Activated T-cell treated with anti-CD3 and anti-CD28 coated beads, Interleukin-2, amount 50 U/mL, for 4 hours (primary cell): ENCODE results near the gene FGF4. TPM values are rescaled to one million over a fixed set of nuclear protein-coding genes. Genes with fewer than 3 reads are reported as not detected.

Experiments
- ATAC-seq, 2 donors: fragments of 200-7000 bp; cut with Tn5 transposase; one replicate each; pipeline ENCODE4 v1.10.0; 2021
- DNase-seq: peaks from one replicate; pipeline ENCODE4 v3.0.0-alpha.2; 2020
- H3K27me3 Mint-ChIP-seq: one replicate; pipeline ENCODE4 v1.8.0; 2021; ENCODE audit warnings: low read depth, mixed read lengths
- H3K36me3 Mint-ChIP-seq: one replicate; pipeline ENCODE4 v1.8.0; 2022; ENCODE audit warnings: mixed read lengths; ENCODE audit not compliant: insufficient read depth
- H3K4me1 Mint-ChIP-seq: one replicate; pipeline ENCODE4 v1.8.0; 2021; ENCODE audit warnings: low read depth, mixed read lengths
- H3K4me3 Mint-ChIP-seq: one replicate; pipeline ENCODE4 v1.8.0; 2021; ENCODE audit warnings: mild to moderate bottlenecking, moderate library complexity, mixed read lengths
- H3K9me3 Mint-ChIP-seq: one replicate; pipeline ENCODE4 v1.8.0; 2021; ENCODE audit warnings: mixed read lengths
- total RNA-seq, 3 donors: library from RNA; stranded (reverse); gene quantifications; one replicate each; pipeline ENCODE4 v1.2.1, GENCODE V29; 2021

FGF4 gene
- total RNA-seq, 3 donors from 2014 or later: not detected

GRCh38 chr11:69732910-69733309, 42.2 kb downstream of the FGF4 start:
- no peak for ATAC-seq
- H3K36me3 Mint-ChIP-seq: no peaks in the 10 kb centered on the region
- H3K27me3 Mint-ChIP-seq: peaks cover 43% of the 10 kb centered on the region
- no peak for DNase-seq
- no peak overlapping the region for H3K4me3 Mint-ChIP-seq
- peaks cover 9% of the 10 kb centered on the region for H3K9me3 Mint-ChIP-seq
- no peaks in the 10 kb centered on the region for H3K4me1 Mint-ChIP-seq

GRCh38 chr11:69731110-69731509, 44.0 kb downstream of the FGF4 start:
- Mint-ChIP-seq H3K27me3 (peaks cover 59% of the 10 kb centered on the region), H3K4me1 (no peaks in the 10 kb centered on the region), H3K36me3 (no peaks in the 10 kb centered on the region), H3K4me3 (no peak overlapping the region), H3K9me3 (peaks cover 9% of the 10 kb centered on the region)
- DNase-seq (no peak), ATAC-seq (no peak)

DNA sequence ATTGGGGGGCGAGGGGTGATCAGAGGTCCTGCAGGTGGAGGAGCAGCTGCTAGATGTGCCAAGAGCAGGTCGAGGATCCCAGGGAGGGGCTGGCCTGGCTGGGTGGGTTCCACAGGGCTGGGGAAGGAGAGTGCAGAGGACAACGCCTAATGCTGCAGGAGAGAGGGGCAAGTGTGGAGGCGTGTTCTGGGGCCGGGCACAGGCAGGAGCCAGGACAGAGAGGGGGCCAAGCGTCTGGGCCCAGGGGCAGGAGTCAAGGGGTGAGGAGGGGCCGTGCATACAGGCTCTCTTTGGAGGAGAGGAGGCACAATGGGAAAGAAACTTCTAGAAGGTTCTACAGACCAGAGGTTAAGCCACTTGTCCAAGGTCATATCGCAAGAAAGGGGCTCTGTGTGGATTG, 44.6 kb downstream of the FGF4 start:
- Mint-ChIP-seq H3K36me3 (no peaks in the 10 kb centered on the region), H3K4me3 (no peak overlapping the region), H3K9me3 (peaks cover 9% of the 10 kb centered on the region), H3K27me3 (peaks cover 61% of the 10 kb centered on the region), H3K4me1 (no peaks in the 10 kb centered on the region)
- DNase-seq: no peak
- no peak for ATAC-seq

DNA sequence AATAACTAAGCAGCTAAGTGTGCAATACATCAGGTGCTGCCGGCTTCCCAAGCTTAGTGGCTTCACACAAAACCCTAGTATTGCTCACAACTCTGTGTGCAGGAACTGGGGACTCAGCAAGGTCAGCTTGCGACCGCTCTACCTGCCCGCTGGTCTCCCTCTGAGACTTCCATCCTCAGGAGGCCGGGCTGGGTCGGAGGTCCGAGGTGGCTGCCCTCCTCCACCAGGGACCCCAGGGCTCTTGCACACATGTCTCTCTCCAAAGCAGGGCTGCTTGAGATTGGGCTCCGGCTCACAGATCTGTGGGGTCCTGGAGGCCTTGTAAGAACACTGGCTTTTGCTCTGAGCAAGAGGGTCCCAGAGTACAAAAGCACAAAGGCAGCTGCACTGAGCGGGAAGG, 45.9 kb downstream of the FGF4 start:
- no peaks in the 10 kb centered on the region for H3K36me3 Mint-ChIP-seq
- ATAC-seq (no peak), DNase-seq (no peak)
- peaks cover 3% of the 10 kb centered on the region for H3K9me3 Mint-ChIP-seq
- H3K4me1 Mint-ChIP-seq: no peaks in the 10 kb centered on the region
- peaks cover 68% of the 10 kb centered on the region for H3K27me3 Mint-ChIP-seq
- no peak overlapping the region for H3K4me3 Mint-ChIP-seq

DNA sequence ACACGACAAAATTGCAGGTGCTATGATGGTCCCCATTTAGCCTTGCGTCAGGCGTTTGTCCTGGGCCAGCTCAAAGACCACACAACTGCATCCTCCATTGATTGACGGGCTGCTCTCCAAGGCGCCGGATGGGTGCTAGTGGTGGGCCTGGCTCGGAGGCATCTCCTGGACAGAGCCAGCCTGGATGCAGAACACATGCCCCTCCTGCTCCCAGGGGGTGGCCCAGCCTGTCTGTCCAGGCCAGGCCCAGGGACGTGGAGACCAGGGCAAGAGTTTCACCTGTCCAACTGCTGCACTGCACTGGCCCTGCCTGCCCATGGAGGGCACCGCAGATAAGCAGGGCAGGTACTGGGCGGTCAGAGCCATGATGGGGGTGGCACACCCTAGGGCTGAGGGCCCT, 47.9 kb downstream of the FGF4 start:
- DNase-seq: no peak
- no peak overlapping the region for H3K4me3 Mint-ChIP-seq
- H3K36me3 Mint-ChIP-seq: no peaks in the 10 kb centered on the region
- H3K9me3 Mint-ChIP-seq: no peaks in the 10 kb centered on the region
- H3K4me1 Mint-ChIP-seq: no peaks in the 10 kb centered on the region
- H3K27me3 Mint-ChIP-seq: peaks cover 68% of the 10 kb centered on the region
- no peak for ATAC-seq

- no peaks in the 10 kb centered on the region for H3K9me3 Mint-ChIP-seq
- DNase-seq (no peak), ATAC-seq (no peak)
- no peaks in the 10 kb centered on the region for H3K36me3 Mint-ChIP-seq
- peaks cover 63% of the 10 kb centered on the region for H3K27me3 Mint-ChIP-seq
- H3K4me3 Mint-ChIP-seq: no peak overlapping the region
- H3K4me1 Mint-ChIP-seq: no peaks in the 10 kb centered on the region
Measured at GRCh38 chr11:69726481-69726880, 48.7 kb downstream of the FGF4 start.

GRCh38 chr11:69726019-69726418, 49.1 kb downstream of the FGF4 start:
- Mint-ChIP-seq H3K36me3 (no peaks in the 10 kb centered on the region), H3K4me3 (no peak overlapping the region), H3K9me3 (no peaks in the 10 kb centered on the region), H3K4me1 (no peaks in the 10 kb centered on the region), H3K27me3 (peaks cover 62% of the 10 kb centered on the region)
- ATAC-seq: no peak
- DNase-seq: no peak

DNA sequence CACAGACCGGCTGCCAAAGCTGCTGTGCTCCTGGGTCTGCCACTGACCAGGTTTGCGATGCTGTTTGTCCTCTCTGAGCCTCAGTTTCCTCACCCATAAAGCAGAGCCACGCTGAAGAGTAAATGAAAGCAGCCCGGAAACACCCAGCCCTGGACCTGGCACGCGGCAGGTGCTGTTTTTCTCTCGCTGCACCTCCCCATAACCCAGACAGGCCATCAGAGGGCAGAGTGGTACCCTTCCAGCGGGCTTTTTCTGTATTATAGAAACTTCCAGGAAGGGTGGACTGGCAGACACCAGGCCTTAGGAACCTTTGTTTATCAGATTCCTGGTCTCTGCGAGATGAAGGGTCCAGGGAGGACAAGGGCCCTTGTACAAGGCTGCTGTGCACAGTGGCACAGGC, 53.4 kb downstream of the FGF4 start:
- Mint-ChIP-seq H3K9me3 (no peaks in the 10 kb centered on the region), H3K4me1 (no peaks in the 10 kb centered on the region), H3K4me3 (no peak overlapping the region), H3K27me3 (peaks cover 67% of the 10 kb centered on the region), H3K36me3 (no peaks in the 10 kb centered on the region)
- no peak for ATAC-seq
- DNase-seq: no peak

GRCh38 chr11:69721106-69721505, 54.0 kb downstream of the FGF4 start:
- no peaks in the 10 kb centered on the region for H3K9me3 Mint-ChIP-seq
- ATAC-seq (no peak), DNase-seq (no peak)
- H3K27me3 Mint-ChIP-seq: peaks cover 61% of the 10 kb centered on the region
- H3K36me3 Mint-ChIP-seq: no peaks in the 10 kb centered on the region
- H3K4me1 Mint-ChIP-seq: no peaks in the 10 kb centered on the region
- no peak overlapping the region for H3K4me3 Mint-ChIP-seq

Other genes starting within 250 kb of the FGF4 start
- gene CCND1, start 134.2 kb downstream of the FGF4 start, total RNA-seq: 10 to 100 TPM; 26.1 to 31.9 (median 28.1) TPM
- gene LTO1, start 100.0 kb downstream of the FGF4 start, total RNA-seq: 10 to 100 TPM; 22.2 to 24.5 (median 22.8) TPM
- not detected for gene FGF19, start 71.3 kb downstream of the FGF4 start, total RNA-seq
- not detected for gene FGF3, start 44.1 kb upstream of the FGF4 start, total RNA-seq